Nephron progenitor cell (in vitro differentiated cells): ENCODE measurements around the gene WSB1.

Source experiments
- DNase-seq: peaks from one replicate; pipeline ENCODE4 v3.0.0; 2021
- H3K27ac Mint-ChIP-seq: 2 replicates; pipeline ENCODE4 v1.8.0; 2021; ENCODE audit warnings: mild to moderate bottlenecking, moderate library complexity, mixed read lengths
- H3K27me3 Mint-ChIP-seq: 2 replicates; pipeline ENCODE4 v1.8.0; 2021; ENCODE audit warnings: mild to moderate bottlenecking, low read depth, mixed read lengths; ENCODE audit not compliant: poor library complexity
- H3K36me3 Mint-ChIP-seq: 2 replicates; pipeline ENCODE4 v1.8.0; 2021; ENCODE audit warnings: low read depth, mixed read lengths
- H3K4me1 Mint-ChIP-seq: 2 replicates; pipeline ENCODE4 v1.8.0; 2021; ENCODE audit warnings: mixed read lengths
- H3K4me3 Mint-ChIP-seq: 2 replicates; pipeline ENCODE4 v1.8.0; 2021; ENCODE audit warnings: mild to moderate bottlenecking, moderate library complexity, mixed read lengths
- H3K9me3 Mint-ChIP-seq: 2 replicates; pipeline ENCODE4 v1.8.0; 2021; ENCODE audit warnings: mild to moderate bottlenecking, moderate library complexity, mixed read lengths
- CTCF ChIP-seq: fragments of 200-600 bp; sonication (generic); IDR thresholded peaks from 2 replicates; pipeline ENCODE4 v1.5.0; 2021; ENCODE audit warnings: antibody characterized with exemption

WSB1 gene

DNA sequence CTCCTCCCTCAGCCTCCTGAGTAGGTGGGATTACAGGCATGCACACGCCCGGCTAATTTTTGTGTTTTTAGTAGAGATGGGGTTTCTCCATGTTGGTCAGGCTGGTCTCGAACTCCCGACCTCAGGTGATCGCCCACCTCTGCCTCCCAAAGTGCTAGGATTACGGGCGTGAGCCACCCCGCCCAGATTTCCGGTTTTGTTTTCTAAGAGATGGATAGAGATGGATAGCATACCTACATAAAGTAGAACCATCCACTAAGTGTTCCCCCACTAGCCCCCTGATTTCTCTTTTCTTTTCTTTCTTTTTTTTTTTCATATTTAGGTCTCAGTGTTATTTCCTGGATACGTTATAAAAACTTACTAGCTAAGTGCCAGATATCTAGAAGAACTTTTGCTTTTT is 2.0 kb downstream of the WSB1 start:
- peaks cover 22% of the 10 kb centered on the region for H3K36me3 Mint-ChIP-seq
- DNase-seq = no peak
- H3K4me1 Mint-ChIP-seq = peaks cover 48% of the 10 kb centered on the region
- H3K4me3 Mint-ChIP-seq = peak overlapping the region; percentile 96
- H3K27me3 Mint-ChIP-seq = peaks cover 5% of the 10 kb centered on the region
- H3K27ac Mint-ChIP-seq = peak overlapping the region; percentile 86
- no peaks in the 10 kb centered on the region for H3K9me3 Mint-ChIP-seq
- no peak for TF ChIP-seq CTCF

DNA sequence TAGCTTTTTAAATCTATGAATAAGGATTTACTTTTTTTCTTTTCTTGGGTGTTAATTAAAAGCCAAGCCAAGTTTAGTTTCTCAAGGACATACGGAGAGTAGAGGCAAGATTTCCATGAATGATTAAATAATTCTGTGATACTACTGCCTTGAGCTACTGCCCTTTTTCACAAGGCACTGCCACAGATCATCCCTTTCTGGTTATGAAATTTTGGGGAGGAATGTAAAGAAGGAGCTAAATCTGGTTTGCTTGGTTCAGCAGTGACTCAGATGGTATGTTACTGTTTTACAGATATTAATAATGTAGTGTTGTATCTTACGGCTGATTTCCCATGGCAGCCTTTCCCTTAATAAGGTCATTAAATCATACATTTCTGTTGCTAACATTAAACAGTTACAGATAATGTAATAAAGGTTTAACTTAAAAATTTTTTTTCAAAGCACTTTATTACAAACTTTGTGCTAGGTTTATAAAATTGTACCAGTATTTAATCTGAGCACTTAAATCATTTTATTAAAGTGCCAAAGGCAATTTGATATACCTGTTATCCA is 2.6 kb downstream of the WSB1 start:
- no peaks in the 10 kb centered on the region for H3K9me3 Mint-ChIP-seq
- no peak for DNase-seq
- peaks cover 22% of the 10 kb centered on the region for H3K36me3 Mint-ChIP-seq
- peak overlapping the region; percentile 86 for H3K27ac Mint-ChIP-seq
- peaks cover 52% of the 10 kb centered on the region for H3K4me1 Mint-ChIP-seq
- H3K27me3 Mint-ChIP-seq = peaks cover 5% of the 10 kb centered on the region
- no peak for TF ChIP-seq CTCF
- H3K4me3 Mint-ChIP-seq = peak overlapping the region; percentile 96

- no peak overlapping the region for H3K4me3 Mint-ChIP-seq
- peaks cover 44% of the 10 kb centered on the region for H3K4me1 Mint-ChIP-seq
- H3K36me3 Mint-ChIP-seq = peaks cover 38% of the 10 kb centered on the region
- no peak for DNase-seq
- H3K27ac Mint-ChIP-seq = no peak overlapping the region
- no peaks in the 10 kb centered on the region for H3K9me3 Mint-ChIP-seq
- TF ChIP-seq CTCF = no peak
- peaks cover 3% of the 10 kb centered on the region for H3K27me3 Mint-ChIP-seq
Measured at GRCh38 chr17:27299384-27300049, 5.6 kb downstream of the WSB1 start.

DNA sequence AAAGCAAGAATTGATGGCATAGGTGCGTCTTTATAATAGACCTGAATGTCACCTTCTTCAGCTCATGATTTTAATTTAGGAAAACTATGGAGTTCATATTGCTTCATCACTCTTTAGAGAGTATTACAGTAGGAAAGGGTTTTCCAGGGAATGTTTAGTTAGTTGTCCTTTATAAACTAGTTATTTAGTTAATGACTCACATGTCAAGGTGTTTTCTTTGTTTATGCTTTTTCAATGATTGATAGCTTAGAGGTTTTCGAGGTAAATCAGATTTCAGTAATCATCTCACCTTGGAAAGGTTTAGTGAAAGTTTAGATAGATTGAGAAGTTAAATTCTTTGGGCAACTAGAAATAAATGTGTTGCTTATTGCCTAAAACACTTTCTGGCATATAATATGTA is 9.8 kb downstream of the WSB1 start:
- Mint-ChIP-seq H3K36me3 (peaks cover 39% of the 10 kb centered on the region), H3K27ac (no peak overlapping the region), H3K27me3 (no peaks in the 10 kb centered on the region), H3K4me3 (no peak overlapping the region), H3K4me1 (peaks cover 15% of the 10 kb centered on the region), H3K9me3 (no peaks in the 10 kb centered on the region)
- DNase-seq = no peak
- no peak for TF ChIP-seq CTCF

- peaks cover 50% of the 10 kb centered on the region for H3K36me3 Mint-ChIP-seq
- no peak overlapping the region for H3K4me3 Mint-ChIP-seq
- peak overlapping the region; percentile 29 for H3K27ac Mint-ChIP-seq
- H3K4me1 Mint-ChIP-seq = peaks cover under 1% of the 10 kb centered on the region
- DNase-seq = no peak
- no peak for TF ChIP-seq CTCF
- H3K27me3 Mint-ChIP-seq = no peaks in the 10 kb centered on the region
- H3K9me3 Mint-ChIP-seq = no peaks in the 10 kb centered on the region
Measured at GRCh38 chr17:27306276-27306835, 12.4 kb downstream of the WSB1 start.
